Muscle of leg (tissue), 11 donors: ENCODE measurements around the gene DNAJC15. TPM values are rescaled to one million over a fixed set of nuclear protein-coding genes. Genes with fewer than 3 reads are reported as not detected.

Source experiments
- DNase-seq: peaks from one replicate; pipeline ENCODE4 v3.0.0; 2013
- H3K27ac ChIP-seq: one replicate; pipeline ENCODE4 v1.5.1; 2013; ENCODE audit warnings: mild to moderate bottlenecking, low read length, control low read depth
- H3K27me3 ChIP-seq: one replicate; pipeline ENCODE4 v1.6.1; 2013; ENCODE audit warnings: low read length; ENCODE audit not compliant: control insufficient read depth, insufficient read depth
- H3K36me3 ChIP-seq: one replicate; pipeline ENCODE4 v1.6.1; 2013; ENCODE audit warnings: low read length; ENCODE audit not compliant: control insufficient read depth, insufficient read depth
- H3K4me1 ChIP-seq: one replicate; pipeline ENCODE4 v1.6.1; 2013; ENCODE audit warnings: low read length; ENCODE audit not compliant: control insufficient read depth, insufficient read depth
- H3K4me3 ChIP-seq: one replicate; pipeline ENCODE4 v1.5.1; 2013; ENCODE audit warnings: low read length, control low read depth
- H3K9me3 ChIP-seq: replicated peaks from 2 replicates; pipeline ENCODE4 v1.6.1; 2013; ENCODE audit warnings: low read depth, low read length; ENCODE audit not compliant: control insufficient read depth
- WGBS: methylation state at CpG from one replicate; pipeline ENCODE4 v1.1.5; 2013; ENCODE audit warnings: missing lambda C conversion rate; ENCODE audit not compliant: insufficient coverage; 5-methylcytosine and 5-hydroxymethylcytosine counted together
- polyA plus RNA-seq, 8 donors: library from polyadenylated mRNA; unstranded; fragments of 120-200 nt; gene quantifications; one replicate each; pipeline versions ENCODE4 v1.2.1 to v1.2.3, GENCODE V29; 2013; ENCODE audit warnings: inconsistent platforms in 1 of 8, low replicate concordance in 1 of 8; ENCODE audit not compliant: insufficient read length in 8 of 8, insufficient read depth in 1 of 8
- total RNA-seq: library from RNA; stranded (reverse); fragments of 120-200 nt; gene quantifications from one replicate; pipeline ENCODE4 v1.2.4, GENCODE V29; 2013

Gene DNAJC15
- total and polyA plus RNA-seq, 9 donors = 14.4 to 23.7 (median 20.2) TPM

DNA sequence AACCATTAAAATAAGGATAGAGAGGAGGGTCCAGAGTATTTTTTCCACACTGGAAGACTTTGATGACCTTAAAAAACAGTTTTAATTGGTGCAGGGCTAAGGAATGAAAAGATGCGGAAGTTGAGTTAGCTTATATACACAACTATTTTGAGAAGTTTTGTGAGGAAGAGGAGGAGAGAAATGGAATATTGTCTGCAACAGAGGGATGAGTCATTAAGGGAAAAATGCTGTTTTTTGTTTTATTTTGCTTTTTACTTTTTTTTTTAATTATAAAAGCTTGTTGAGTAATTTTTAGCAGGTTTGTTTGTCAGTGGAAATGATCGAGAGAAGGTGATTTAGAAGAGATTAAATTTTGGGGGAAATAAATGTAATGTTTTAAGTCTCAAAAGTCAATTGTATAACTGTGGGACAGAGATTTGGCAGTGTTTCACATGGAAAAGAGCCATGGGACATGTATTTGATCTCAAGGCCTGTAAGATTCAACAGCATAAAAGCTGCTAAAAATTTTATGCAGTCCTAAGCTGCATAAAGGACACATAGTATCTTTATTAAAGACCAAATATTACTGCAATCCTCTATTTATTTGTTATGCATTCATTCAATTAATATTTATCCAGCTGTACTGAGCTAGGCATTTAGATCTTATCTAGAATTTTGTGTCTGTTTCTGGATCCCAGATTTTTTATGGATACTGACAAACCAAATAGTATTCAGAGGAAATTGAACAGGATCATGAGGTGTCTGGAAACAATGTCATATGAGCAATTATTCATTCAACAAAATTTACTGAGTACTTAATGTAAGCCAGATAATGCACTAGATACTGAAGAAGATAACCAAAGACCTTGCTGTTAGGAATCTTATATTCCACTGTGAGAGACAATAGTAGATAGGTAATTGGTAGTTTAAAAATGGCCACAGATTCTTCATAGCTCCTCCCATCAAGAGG lies 72.7 kb downstream of the DNAJC15 start:
- Histone ChIP-seq H3K4me3 (no peak overlapping the region), H3K9me3 (peaks cover 2% of the 10 kb centered on the region), H3K4me1 (no peaks in the 10 kb centered on the region), H3K36me3 (no peaks in the 10 kb centered on the region), H3K27me3 (no peaks in the 10 kb centered on the region), H3K27ac (no peak overlapping the region)
- 29% methylated on average over 1 of the region's 2 CpGs for WGBS
- DNase-seq = peak; percentile 57

DNA sequence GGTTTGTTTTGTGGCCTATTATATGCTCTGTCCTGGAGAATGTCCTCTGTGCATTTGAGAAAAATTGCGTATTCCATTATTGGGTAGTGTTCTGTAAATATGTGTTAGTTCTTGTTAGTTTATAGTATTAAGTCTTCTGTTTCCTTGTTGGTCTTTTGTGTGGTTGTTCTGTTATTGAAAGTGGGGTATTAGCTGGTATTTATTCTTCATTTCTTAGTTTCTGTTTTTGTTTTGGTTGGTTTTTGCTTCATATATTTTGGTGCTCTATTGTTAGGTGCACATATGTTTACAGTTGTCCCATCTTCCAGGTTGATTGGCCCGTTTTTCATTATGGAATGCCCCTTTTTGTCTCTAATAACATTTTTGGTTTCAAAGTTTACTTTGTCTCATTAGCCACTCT lies 77.3 kb downstream of the DNAJC15 start:
- no peaks in the 10 kb centered on the region for H3K27me3 ChIP-seq
- DNase-seq = no peak
- H3K36me3 ChIP-seq = no peaks in the 10 kb centered on the region
- WGBS = no CpG with 5 or more reads among the region's 2 CpGs
- no peak overlapping the region for H3K4me3 ChIP-seq
- H3K9me3 ChIP-seq = peaks cover 9% of the 10 kb centered on the region
- H3K27ac ChIP-seq = no peak overlapping the region
- H3K4me1 ChIP-seq = no peaks in the 10 kb centered on the region

DNA sequence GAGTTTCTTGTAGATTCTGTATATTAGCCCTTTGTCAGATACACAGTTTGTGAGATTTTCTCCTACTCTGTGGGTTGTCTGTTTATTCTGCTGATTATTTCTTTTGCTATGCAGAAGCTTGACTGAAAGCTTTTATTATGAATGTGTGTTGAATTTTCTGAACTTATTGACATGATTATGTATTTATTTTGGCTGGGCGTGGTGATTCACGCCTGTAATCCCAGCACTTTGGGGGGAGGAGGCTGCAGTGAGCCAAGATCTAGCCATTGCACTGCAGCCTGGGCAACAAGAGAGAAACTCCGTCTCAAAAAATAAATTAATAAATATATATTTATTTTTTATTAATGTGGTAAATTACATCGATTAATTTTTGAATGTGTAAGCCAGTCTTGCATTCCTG lies 78.9 kb downstream of the DNAJC15 start:
- Histone ChIP-seq H3K4me1 (no peaks in the 10 kb centered on the region), H3K4me3 (no peak overlapping the region), H3K27me3 (no peaks in the 10 kb centered on the region), H3K36me3 (no peaks in the 10 kb centered on the region), H3K27ac (no peak overlapping the region), H3K9me3 (peaks cover 9% of the 10 kb centered on the region)
- no CpG with 5 or more reads among the region's 4 CpGs for WGBS
- no peak for DNase-seq

DNA sequence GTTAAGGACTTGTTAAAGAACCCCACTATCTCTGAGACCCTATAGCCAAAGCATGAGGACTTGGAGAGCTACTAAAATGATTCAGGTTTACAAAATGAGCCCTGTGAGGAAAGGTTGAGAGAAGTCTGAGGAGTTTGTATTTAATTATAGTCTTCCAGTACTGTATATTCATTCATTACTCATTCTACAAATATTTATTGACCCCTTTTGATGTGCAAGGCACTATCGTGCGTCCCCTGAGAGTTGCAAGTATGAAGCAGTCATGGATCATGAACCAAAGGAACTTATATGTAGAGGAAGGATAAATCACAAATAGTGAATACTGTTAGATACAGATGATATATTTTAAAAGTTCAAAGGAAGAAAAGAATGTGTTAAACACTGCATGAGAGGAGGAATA lies 84.4 kb downstream of the DNAJC15 start:
- Histone ChIP-seq H3K4me3 (no peak overlapping the region), H3K9me3 (no peaks in the 10 kb centered on the region), H3K36me3 (no peaks in the 10 kb centered on the region), H3K27me3 (no peaks in the 10 kb centered on the region), H3K27ac (no peak overlapping the region), H3K4me1 (no peaks in the 10 kb centered on the region)
- no CpG with 5 or more reads among the region's 2 CpGs for WGBS
- DNase-seq = no peak

DNA sequence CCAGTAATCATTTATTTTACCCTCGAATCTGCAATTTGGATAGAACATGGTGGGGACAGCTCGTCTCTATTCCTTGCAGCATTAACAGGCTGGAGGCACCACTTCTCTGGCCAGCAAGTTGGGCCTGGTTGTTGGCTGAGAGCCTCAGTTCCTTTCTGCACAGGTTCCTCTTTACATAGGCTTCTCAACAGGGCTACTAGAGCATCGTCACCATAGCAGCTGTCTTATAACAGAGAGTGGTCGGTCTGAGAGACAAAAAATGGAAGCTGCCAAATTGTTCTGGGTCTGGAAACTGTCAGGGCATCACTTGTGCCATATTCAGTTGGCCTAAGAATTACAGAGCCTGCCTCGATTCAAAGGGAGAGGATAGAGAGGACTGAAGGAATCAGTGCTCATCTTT lies 86.7 kb downstream of the DNAJC15 start:
- no peak overlapping the region for H3K4me3 ChIP-seq
- no peaks in the 10 kb centered on the region for H3K4me1 ChIP-seq
- H3K36me3 ChIP-seq = no peaks in the 10 kb centered on the region
- no peak for DNase-seq
- no peak overlapping the region for H3K27ac ChIP-seq
- no peaks in the 10 kb centered on the region for H3K27me3 ChIP-seq
- WGBS = 89% methylated on average over 3 of the region's 5 CpGs
- no peaks in the 10 kb centered on the region for H3K9me3 ChIP-seq

DNA sequence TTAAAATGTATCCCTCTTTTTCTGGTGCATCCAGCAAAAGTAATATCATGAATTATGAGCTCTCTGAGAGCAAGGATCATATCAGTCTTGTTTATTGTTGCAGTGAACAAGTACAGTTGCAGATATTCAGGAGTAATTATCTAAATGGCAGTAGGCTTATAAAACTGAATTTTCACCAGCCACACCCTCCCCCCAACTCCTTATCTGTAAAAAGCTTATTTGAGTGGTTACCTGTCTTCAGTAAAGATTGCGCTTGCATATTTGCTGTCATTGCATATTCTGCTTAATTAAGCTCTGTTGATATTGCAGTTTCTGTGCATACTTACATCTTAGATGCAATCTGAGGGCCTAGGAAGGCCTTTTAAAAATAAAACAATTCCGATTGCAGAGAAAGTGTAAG lies 87.3 kb downstream of the DNAJC15 start:
- Histone ChIP-seq H3K36me3 (no peaks in the 10 kb centered on the region), H3K4me1 (no peaks in the 10 kb centered on the region), H3K27me3 (no peaks in the 10 kb centered on the region), H3K4me3 (no peak overlapping the region), H3K27ac (no peak overlapping the region), H3K9me3 (no peaks in the 10 kb centered on the region)
- WGBS = 60% methylated on average over 1 of the region's 2 CpGs
- DNase-seq = no peak

DNA sequence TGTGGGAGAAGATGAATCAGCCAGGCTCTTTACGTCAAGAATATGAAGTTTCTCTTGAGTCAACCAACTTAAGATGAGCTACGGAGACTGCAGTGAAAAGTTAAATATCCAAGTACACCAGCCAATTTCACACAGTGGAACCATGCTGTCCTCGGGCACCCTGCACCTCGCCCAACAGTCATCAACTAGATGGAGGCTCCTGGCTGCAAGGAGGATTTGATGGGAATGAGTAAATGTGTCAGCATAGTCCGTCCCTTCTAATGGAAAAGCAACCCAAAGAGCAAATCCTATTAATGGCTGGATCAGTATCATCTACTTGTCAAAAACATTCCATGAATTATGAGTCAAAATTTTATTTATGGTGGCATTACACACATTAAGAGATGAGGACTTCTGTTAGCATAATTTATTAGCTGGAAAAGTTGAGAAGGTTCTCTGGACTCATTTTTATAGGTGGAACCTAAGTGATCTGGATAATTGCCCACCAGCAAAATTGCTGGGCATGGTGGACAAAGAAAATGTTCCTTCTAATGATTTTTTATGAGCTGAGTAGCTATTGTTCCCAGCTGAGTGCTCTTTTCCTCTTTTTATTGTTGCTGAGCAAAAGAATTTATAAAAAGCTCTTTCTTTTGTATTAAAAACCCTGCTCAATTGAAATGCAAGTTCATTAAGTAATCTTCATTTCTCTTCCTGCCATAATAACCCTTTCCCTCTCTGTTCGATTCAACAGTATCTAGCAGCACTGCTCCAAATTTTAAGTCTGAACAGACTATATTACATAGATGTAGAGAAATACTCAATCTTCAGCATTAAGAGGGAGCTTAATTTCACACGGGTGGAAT lies 88.4 kb downstream of the DNAJC15 start:
- Histone ChIP-seq H3K4me3 (no peak overlapping the region), H3K9me3 (no peaks in the 10 kb centered on the region), H3K4me1 (no peaks in the 10 kb centered on the region), H3K36me3 (no peaks in the 10 kb centered on the region), H3K27ac (no peak overlapping the region), H3K27me3 (no peaks in the 10 kb centered on the region)
- no peak for DNase-seq
- no CpG with 5 or more reads among the region's 7 CpGs for WGBS

DNA sequence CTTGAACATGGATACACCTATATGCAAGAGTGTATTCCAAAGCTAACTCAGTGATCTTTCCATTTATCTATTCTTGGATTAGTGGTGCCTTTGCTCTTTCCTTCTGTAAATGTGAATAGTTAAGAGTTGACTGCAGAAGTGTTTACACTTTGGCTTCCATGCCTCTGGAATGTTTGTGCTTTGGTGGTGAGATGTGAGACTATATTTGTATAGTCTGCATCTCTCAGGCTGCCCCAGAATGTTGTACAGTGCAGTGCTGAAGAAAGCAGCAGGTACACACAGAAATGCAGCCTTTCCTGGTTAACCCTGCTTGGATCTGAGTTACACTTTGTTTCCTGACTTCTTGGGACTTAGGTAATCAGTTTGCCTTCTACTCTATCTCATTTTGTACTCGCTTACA lies 90.2 kb downstream of the DNAJC15 start:
- no peaks in the 10 kb centered on the region for H3K9me3 ChIP-seq
- no peak for DNase-seq
- H3K27ac ChIP-seq = no peak overlapping the region
- no peak overlapping the region for H3K4me3 ChIP-seq
- H3K36me3 ChIP-seq = no peaks in the 10 kb centered on the region
- no peaks in the 10 kb centered on the region for H3K4me1 ChIP-seq
- no peaks in the 10 kb centered on the region for H3K27me3 ChIP-seq
- WGBS = no CpG with 5 or more reads among the region's 1 CpG

DNA sequence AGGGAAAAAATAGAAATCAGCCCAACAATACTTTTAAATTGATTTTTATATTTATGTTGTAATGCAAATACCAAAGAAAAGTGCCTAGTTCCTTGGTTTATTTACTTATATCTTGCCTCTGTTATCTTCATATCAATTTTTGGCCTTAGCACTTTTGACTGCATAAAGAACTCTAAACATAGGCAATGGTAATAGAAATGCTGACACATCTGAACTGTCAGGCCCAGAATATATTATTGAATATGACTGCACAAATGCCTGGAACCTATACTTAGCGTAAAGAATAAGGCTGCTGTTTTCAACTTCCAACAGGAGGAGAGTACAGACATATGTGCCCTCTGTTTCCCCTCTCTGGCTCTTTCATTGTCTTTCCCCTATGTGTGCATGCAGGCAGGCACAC lies 91.1 kb downstream of the DNAJC15 start:
- Histone ChIP-seq H3K36me3 (no peaks in the 10 kb centered on the region), H3K27me3 (no peaks in the 10 kb centered on the region), H3K27ac (no peak overlapping the region), H3K9me3 (no peaks in the 10 kb centered on the region), H3K4me1 (no peaks in the 10 kb centered on the region), H3K4me3 (no peak overlapping the region)
- WGBS = 80% methylated on average over 1 of the region's 1 CpG
- DNase-seq = no peak

DNA sequence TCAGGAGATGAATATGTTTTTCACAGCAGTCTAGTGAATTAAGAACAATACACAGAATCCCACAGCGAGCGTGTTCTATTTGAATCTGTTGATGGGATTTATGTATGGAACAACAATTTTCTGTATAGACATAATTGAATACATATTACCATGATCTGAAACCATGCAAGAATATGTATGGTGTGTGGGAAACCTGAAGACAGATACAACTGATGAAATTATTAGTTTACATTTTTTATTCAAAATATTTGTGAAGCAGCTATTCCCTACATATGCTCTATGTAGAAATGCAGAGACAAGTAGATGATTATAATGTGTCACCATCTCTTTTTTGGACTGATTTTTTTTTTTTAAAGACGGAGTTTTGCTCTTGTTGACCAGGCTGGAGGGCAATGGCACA lies 91.8 kb downstream of the DNAJC15 start:
- no peaks in the 10 kb centered on the region for H3K27me3 ChIP-seq
- H3K4me1 ChIP-seq = no peaks in the 10 kb centered on the region
- H3K36me3 ChIP-seq = no peaks in the 10 kb centered on the region
- no CpG with 5 or more reads among the region's 3 CpGs for WGBS
- no peaks in the 10 kb centered on the region for H3K9me3 ChIP-seq
- no peak overlapping the region for H3K27ac ChIP-seq
- H3K4me3 ChIP-seq = no peak overlapping the region
- DNase-seq = no peak
